T-helper 22 cell (primary cell): ENCODE results near the gene USP37.

Source experiments
- DNase-seq: peaks from one replicate; pipeline ENCODE4 v3.0.0-alpha.2; 2020; ENCODE audit warnings: low read depth

Gene USP37, protein sequence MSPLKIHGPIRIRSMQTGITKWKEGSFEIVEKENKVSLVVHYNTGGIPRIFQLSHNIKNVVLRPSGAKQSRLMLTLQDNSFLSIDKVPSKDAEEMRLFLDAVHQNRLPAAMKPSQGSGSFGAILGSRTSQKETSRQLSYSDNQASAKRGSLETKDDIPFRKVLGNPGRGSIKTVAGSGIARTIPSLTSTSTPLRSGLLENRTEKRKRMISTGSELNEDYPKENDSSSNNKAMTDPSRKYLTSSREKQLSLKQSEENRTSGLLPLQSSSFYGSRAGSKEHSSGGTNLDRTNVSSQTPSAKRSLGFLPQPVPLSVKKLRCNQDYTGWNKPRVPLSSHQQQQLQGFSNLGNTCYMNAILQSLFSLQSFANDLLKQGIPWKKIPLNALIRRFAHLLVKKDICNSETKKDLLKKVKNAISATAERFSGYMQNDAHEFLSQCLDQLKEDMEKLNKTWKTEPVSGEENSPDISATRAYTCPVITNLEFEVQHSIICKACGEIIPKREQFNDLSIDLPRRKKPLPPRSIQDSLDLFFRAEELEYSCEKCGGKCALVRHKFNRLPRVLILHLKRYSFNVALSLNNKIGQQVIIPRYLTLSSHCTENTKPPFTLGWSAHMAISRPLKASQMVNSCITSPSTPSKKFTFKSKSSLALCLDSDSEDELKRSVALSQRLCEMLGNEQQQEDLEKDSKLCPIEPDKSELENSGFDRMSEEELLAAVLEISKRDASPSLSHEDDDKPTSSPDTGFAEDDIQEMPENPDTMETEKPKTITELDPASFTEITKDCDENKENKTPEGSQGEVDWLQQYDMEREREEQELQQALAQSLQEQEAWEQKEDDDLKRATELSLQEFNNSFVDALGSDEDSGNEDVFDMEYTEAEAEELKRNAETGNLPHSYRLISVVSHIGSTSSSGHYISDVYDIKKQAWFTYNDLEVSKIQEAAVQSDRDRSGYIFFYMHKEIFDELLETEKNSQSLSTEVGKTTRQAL

DNA sequence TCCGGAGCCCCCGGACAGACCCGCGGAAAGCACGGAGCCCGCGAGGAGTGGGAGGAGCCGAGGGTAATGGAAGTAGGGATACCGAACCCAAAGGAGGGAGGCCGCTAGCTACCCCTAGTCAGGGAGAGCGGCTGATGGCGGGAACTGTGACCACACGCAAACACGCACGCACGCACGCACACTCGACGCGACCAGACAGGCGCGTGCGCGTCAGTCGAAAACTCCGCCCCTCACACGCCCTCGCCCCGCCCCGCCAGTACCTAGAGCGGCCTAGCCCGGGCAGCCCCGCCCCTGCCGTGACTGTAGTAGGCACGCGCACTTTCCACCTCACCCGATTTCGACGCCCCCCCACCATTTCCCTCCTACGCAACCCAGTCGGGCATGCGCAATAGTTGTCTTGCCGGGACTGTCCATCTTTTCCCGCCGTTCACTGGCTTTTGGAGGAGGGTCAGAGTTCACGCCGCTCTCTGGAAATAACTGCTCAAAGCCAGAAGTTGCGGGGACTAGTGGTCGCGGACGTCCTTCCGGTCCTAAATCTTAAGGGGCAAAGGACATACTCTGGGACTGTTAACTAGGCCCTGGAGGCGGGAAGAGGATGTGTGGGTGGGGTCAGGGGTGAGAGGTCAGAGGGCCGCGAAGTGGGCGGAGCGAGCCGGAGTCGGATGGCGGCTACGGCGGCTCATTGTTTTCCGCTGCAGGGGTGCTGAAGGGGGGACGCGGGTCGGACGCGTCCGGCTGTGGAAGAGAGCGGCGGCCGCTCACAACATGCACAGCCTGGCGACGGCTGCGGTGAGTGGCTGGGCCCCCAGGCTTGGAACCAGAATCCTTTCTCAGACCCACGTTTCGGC, at the start of gene USP37, which contains the start of gene CNOT9:
USP37 (minus strand) TSS at position 162 of the 848 bp plus-strand sequence. CDS start 9,698 bp downstream, outside the sequence.
CNOT9 (plus strand) TSS at position 650 of the 848 bp plus-strand sequence; CDS start at position 766, 116 bp downstream.
- DNase-seq = peak; percentile 99

- no peak for DNase-seq
These were observed 47.7 kb upstream of the USP37 start for GRCh38 chr2:218615868-218616315.

DNA sequence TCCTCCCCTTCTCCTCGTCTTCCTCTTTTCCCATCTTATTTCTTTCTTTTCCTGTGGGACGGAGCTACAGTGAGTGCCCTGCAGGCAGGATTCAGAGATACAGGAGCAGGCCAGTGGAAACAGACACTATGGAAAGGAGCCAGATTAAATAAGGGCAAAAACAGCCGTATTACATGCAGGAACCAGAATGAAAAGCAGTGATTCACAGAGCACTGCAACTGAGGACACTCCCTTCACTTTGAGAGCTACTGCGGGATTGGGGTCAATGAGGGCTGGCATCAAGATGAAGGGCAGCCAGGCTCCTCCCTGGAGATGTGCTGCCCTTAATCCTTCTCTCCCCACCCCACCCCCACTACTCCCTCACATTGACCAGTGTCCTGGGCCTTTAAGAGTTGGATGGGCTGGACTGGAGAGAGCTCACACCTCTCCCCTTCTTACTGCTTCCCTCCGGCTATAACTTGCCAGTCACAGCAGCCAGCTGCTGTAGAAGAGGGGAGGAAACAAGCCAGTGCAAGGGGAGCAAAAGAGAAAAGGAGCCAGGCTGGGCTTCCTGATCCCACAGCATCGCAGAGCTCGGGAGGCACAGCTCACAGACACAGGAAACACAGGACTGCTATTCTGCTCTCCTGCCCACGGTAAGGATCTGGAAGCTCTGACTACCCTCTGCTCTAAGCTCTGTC, 39.4 kb upstream of the USP37 start, which contains the start of gene PLCD4:
PLCD4 (plus strand) TSS at position 464 of the 680 bp plus-strand sequence. CDS start 7,841 bp downstream, outside the sequence.
- no peak for DNase-seq

GRCh38 chr2:218605432-218605831, 37.3 kb upstream of the USP37 start:
- no peak for DNase-seq

- DNase-seq = no peak
These were observed 17.4 kb upstream of the USP37 start for GRCh38 chr2:218585541-218585940.

DNA sequence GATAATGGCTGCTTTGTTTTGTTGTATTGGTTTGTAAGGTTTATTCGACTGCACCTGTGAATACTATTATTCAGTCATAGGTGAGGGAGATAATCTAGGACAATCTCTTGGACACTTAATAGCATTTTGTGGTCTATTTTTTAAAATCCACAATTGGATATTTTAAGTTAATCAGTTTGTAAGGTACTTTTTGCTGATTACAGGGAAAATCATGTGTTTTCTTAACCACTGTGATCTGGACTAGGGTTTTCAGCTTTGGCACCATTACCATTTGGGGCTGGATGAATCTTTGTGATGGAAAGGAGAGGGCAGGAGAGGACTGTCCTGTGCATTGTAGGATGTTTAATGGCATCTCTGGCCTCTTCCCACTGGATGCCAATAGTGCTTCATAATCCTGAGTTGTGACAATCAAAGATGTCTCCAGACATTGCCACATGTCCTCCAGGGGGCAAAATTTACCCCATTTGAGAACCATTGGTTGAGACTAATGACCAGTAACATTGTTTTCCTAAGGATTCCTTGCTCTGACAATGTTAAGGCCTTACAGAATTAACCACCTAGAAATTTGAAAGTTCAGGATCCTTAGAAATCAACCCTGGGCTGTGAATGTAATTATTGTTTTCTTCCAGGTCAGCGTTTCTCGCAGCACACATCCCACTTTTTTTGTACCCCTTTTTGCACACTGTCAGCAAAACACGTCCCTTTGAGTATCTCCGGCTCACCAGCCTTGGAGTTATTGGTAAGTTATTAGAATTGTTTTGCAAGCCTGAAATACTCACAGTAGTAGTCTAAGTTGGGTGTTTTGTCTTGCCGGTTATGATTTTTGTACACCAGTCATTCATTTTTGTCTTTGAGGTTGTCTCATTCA, 16.1 kb upstream of the USP37 start:
- no peak for DNase-seq

GRCh38 chr2:218582076-218582475, 13.9 kb upstream of the USP37 start:
- DNase-seq = no peak

DNA sequence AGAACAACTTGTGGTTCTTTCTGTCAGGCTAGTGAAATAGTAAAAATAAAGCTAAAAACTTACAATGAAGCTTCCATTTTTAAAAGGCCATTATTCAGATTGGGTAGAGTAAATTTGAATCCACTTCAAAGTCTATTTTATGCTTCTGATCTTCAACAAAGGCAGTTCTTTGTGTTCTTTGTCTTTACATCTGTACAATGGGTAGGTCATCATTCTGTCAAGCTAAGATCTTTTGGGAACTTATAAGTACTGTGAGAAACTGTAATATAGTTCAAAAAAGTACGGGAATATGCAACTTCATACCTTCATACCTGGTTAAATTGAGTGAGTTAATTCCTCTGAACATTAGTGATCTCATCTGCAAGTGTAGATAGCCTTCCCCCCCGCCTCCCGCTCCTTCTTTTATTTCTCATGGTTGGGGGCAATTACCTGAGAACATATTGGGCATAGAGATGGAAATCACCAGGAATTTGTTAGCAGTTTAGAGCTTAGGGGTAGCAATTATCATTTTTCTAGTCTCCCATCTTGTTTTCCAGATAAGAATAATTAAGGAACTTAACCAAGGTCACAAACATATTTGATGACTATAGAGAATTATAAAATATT, 10.2 kb upstream of the USP37 start:
- no peak for DNase-seq

- DNase-seq = no peak
These were observed 9.5 kb upstream of the USP37 start for GRCh38 chr2:218577482-218578220.

DNA sequence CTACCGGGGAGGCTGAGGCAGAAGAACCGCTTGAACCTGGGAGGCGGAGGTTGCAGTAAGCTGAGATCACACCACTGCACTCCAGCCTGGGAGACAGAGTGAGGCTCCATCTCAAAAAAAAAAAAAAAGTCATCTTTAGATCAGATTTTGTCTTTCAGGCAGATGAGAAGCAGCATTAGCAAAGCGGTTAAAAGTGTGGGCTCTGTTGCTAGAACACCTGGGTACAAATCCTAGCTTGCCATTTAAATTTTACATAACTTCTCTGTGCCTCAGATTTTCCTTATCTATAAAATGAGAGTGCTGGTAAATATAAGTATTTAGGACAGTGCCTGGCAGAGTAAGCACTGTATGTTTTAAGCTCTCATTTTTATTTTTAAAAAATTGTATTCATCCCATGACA, 8.7 kb upstream of the USP37 start:
- DNase-seq = no peak

- DNase-seq = no peak
These were observed 2.7 kb upstream of the USP37 start for GRCh38 chr2:218570850-218571249.

GRCh38 chr2:218569661-218570500, 1.7 kb upstream of the USP37 start:
- peak; percentile 19 for DNase-seq

GRCh38 chr2:218569038-218569431, 884 bp upstream of the USP37 start:
- peak; percentile 61 for DNase-seq

GRCh38 chr2:218567797-218568189, 358 bp downstream of the USP37 start:
- peak; percentile 72 for DNase-seq

GRCh38 chr2:218566296-218566695, 1.9 kb downstream of the USP37 start:
- DNase-seq = no peak

- no peak for DNase-seq
These were observed 4.1 kb downstream of the USP37 start for GRCh38 chr2:218564056-218564455.

- no peak for DNase-seq
These were observed 9.2 kb downstream of the USP37 start for GRCh38 chr2:218558986-218559385.

- DNase-seq = no peak
These were observed 10.2 kb downstream of the USP37 start for GRCh38 chr2:218557941-218558340.
